ENCODE measurements around the gene ATXN2L.

ATXN2L gene

GRCh38 chr16:28859326-28859725, 36.5 kb downstream of the ATXN2L start (continued):
- TF ChIP-seq ZFP69B (tag by site-specific recombination; IDR thresholded peaks at IDR 0.05): no peak
- no peak for TF ChIP-seq ZNF558 (tag by site-specific recombination; IDR thresholded peaks at IDR 0.05)
- no peak for TF ChIP-seq ZNF416 (tag by site-specific recombination; IDR thresholded peaks at IDR 0.05)
- TF ChIP-seq ZNF548 (tag by site-specific recombination; IDR thresholded peaks at IDR 0.05): no peak
- no peak for TF ChIP-seq ZNF221 (tag by site-specific recombination; IDR thresholded peaks at IDR 0.05; ENCODE audit: borderline replicate concordance)
- no peak for TF ChIP-seq ZNF426 (tag by site-specific recombination; IDR thresholded peaks at IDR 0.05)

GRCh38 chr16:28863929-28864793, 41.4 kb downstream of the ATXN2L start:
- POLR2A ChIA-PET: interaction anchor here (0.7 to 5.9 kb wide), 9 partner anchors 9 to 86 kb away, joined by 4 to 72 read pairs (median 8); partner anchors contain the start of genes NFATC2IP, RABEP2 and TUFM
- Histone ChIP-seq H3K9me3 (ENCODE audit: control insufficient read depth, insufficient read depth, low read depth, low read length) (no peaks in the 10 kb centered on the region), H3K36me3 (ENCODE audit: control insufficient read depth in 2 of 2, insufficient read depth in 1 of 2, low read length in 2 of 2) (peaks cover 10 to 32% of the 10 kb centered on the region in 2 experiments; a peak in 2 of 3 replicates), H3K4me3 (ENCODE audit: low read depth, low read length) (peak overlapping the region; percentile 99), H3K27ac (ENCODE audit: extremely low read depth, low read depth, low read length) (peak overlapping the region; percentile 88; the same call in 1 of the 2 replicates), H3K4me1 (ENCODE audit: control insufficient read depth, insufficient read depth, low read length) (no peaks in the 10 kb centered on the region; the same call in 1 of the 2 replicates)
- CTCF ChIA-PET: interaction anchor here (1.0 to 3.1 kb wide), 4 partner anchors 10 to 81 kb away, joined by 3 to 15 read pairs (median 12); partner anchors contain the start of gene TUFM
- TF ChIP-seq OVOL3 (tag by site-specific recombination; IDR thresholded peaks at IDR 0.05) (no peak), ZNF548 (tag by site-specific recombination; IDR thresholded peaks at IDR 0.05) (no peak), ZNF610 (tag by site-specific recombination; IDR thresholded peaks at IDR 0.05; ENCODE audit: borderline replicate concordance) (no peak), GFI1B (tag by site-specific recombination; IDR thresholded peaks at IDR 0.05) (no peak), ZNF19 (tag by site-specific recombination; IDR thresholded peaks at IDR 0.05; ENCODE audit: low read depth) (no peak), ZBTB11 (tag by site-specific recombination; conservative IDR thresholded peaks at IDR 0.05; ENCODE audit: low read depth) (peak; percentile 98), ZNF843 (tag by site-specific recombination; IDR thresholded peaks at IDR 0.05) (no peak), GLI4 (tag by site-specific recombination; IDR thresholded peaks at IDR 0.05) (0 out of 2 replicates have a peak, but pooled peaks have one; percentile 14), ZNF561 (tag by site-specific recombination; IDR thresholded peaks at IDR 0.05; ENCODE audit: borderline replicate concordance) (no peak; the same call in 1 of the 2 replicates), ZNF174 (tag by site-specific recombination; IDR thresholded peaks at IDR 0.05) (no peak), TCF7L2 (IDR thresholded peaks at IDR 0.05; ENCODE audit: borderline replicate concordance, low read depth, low read length) (no peak), ZNF768 (tag by site-specific recombination; IDR thresholded peaks at IDR 0.05) (no peak), GLIS1 (tag by site-specific recombination; IDR thresholded peaks at IDR 0.05) (no peak), ZNF280D (tag by site-specific recombination; IDR thresholded peaks at IDR 0.05) (no peak), ZBTB17 (tag by site-specific recombination; IDR thresholded peaks at IDR 0.05) (no peak; the same call in 1 of the 2 replicates), ZNF596 (tag by site-specific recombination; IDR thresholded peaks at IDR 0.05) (no peak), ZSCAN30 (tag by site-specific recombination; IDR thresholded peaks at IDR 0.05) (peak; percentile 32; the same call in 1 of the 2 replicates), ZNF600 (tag by site-specific recombination; IDR thresholded peaks at IDR 0.05) (peak; percentile 31; the same call in 1 of the 2 replicates), KLF9 (tag by site-specific recombination; IDR thresholded peaks at IDR 0.05; ENCODE audit: low read depth) (peak; percentile 69; the same call in 1 of the 2 replicates), ZNF37A (tag by site-specific recombination; IDR thresholded peaks at IDR 0.05) (no peak), EGR2 (tag by site-specific recombination; IDR thresholded peaks at IDR 0.05; ENCODE audit: low read depth) (no peak), PATZ1 (tag by site-specific recombination; IDR thresholded peaks at IDR 0.05) (peak; percentile 17; the same call in 1 of the 2 replicates), ZNF677 (tag by site-specific recombination; IDR thresholded peaks at IDR 0.05) (peak; percentile 90)
